Stimulated activated CD4-positive, alpha-beta T cell treated with anti-CD3 and anti-CD28 coated beads, Interleukin-1b, Interleukin-23, amount 100 ng/mL, for 48 hours (primary cell): ENCODE measurements around the gene TMEM45B.
"Not testable (repeated sequence)": the region's sequence is repeated elsewhere in the genome, so short reads cannot be mapped to it uniquely, and the experiment has no call there.

ENCODE experiments used
- DNase-seq: peaks from one replicate; pipeline ENCODE4 v3.0.0-alpha.2; 2020

The TMEM45B gene

DNA sequence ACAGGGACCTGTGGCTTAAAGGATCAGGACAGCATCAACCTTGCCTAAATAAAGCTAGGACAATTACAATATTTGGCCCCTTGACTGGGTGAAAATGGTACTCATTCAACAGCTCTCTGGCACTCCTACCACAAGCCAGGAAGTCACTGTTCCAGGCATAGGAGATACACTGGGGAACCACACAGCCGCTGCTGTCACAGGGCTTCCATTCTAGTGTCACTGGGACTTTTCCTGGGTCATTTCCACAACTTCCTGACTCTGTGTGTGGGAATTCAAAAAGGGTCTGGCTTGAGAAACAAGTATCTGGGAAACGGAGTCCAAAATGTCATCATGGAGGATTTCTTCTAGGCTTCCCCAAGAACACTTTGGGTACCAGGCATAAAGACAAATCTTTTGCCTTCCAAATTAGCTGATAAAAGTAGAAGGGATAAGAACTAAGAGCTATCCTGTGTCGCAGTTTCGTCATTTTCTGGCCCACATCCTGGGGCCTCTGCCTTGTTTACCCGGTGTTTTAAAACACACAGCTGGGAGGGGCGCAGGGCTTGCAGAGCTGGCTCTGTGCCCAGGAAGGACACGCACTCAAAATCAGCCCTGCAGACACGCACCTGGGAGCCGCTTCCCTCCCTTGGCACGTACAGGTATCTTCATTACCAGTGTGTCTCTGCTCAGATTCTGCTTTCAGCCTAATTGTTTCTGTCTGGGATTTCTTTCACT, 38.0 kb downstream of the TMEM45B start:
- peak; percentile 30 for DNase-seq

DNA sequence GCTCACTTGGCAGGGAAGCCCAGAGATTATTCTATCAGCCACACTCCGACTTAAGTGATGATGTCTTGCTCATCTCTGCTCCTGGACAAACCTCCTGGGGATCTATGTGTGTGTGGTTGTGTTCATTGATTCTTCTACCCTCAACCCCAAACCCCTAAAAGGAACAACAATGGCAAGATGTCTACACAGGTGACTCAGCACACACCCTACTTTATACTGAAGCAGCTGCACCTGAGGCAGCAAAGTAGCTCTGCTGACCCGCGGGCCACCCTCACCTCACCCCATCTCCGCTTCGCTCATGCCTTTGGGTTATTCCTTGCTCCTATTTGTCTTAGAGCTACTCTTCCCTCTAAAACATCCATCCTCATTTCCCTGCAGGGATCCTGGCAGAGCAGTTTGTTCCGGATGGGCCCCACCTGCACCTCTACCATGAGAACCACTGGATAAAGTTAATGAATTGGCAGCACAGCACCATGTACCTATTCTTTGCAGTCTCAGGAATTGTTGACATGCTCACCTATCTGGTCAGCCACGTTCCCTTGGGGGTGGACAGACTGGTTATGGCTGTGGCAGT, 38.7 kb downstream of the TMEM45B start:
- no peak for DNase-seq

DNA sequence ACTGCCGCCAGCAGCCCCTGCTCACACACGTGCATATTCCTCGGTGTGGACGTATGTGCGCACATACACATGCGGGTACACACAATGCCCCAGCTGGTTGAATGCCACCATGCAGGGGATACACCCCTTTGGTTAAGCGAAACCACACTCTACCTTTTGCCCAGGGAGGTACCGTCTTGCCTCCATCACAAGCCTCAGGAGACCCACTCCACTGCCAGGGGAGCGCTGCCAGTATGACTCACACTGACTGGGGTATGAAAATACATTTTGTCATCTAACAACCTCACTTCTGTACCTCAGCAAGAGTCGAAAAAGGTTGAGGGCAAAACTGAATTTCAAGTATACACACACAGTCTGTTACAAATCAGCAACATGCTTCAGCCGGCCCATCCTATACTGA, 39.4 kb downstream of the TMEM45B start:
- no peak for DNase-seq

DNA sequence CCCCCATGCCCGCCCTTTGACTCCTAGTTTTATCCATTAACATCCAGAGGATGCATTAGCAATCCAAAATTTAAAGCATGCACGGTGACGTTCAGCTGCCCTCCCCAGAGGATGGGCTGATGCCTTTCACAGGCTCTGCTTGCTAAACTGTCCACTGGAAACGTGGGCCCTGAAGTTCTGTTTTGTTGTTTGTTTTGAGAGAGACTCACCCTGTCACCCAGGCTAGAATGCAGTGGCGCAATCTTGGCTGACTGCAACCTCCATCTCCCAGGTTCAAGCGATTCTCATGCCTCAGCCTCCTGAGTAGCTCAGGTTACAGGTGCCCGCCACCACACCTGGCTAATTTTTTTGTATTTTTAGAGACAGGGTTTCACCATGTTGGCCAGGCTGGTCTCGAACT, 40.4 kb downstream of the TMEM45B start:
- no peak for DNase-seq

DNA sequence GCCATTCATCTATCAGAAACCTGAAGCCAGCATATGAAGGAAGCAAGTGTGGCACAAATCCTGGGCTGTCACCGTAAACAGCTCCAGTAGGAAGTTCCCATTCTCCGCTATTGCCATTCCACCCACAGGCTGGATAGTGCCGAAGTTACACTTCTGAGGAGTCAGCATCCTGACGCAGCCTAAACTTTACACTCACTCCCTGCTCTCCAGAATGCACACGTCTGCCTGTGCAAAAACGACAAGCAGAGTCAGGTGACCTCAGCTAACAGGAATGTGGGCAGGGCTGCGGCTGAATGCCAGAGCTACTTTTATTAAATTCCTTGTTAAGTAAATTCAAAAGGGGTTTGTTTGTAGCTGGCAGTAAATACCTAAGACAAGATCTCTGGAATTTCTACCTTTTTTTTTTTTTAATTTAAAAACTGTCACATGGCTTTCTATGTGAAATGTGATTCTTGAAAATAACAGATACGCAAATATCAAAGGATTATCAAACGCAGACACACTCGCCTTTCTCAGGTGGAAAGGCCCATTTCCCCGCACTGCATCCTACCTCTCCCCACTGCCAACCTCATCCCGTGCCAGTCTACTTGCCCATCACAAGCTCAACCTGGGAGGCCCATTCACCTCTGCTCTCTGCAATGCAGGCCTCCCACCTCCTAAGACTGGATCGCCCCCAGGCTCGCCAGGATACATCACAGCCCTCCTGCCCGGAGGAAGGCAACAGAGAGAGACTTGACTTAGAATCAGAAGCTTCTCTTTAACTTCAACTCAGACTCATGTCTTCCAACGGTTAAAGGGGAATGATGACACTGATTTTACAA, 46.3 kb downstream of the TMEM45B start:
- no peak for DNase-seq

DNA sequence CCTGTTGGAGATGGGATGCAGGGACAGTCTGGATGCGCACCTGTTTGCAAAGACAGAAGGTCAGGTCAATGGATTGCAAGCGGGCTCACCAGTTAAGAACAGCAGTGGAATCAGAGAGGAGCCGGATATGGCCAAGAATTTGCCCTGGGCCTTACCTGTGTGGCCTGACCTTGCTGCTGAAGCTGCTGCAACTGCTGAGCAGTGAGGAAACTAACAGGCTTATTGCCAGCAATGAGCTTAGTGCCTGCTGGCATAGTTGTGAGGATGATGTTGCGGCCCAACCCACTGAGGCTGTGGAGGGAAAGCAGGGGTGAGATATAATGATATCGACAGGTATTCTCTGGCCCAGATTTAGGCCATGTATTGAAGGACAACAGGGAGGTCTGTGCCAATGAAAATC, 49.2 kb downstream of the TMEM45B start:
- no peak for DNase-seq

DNA sequence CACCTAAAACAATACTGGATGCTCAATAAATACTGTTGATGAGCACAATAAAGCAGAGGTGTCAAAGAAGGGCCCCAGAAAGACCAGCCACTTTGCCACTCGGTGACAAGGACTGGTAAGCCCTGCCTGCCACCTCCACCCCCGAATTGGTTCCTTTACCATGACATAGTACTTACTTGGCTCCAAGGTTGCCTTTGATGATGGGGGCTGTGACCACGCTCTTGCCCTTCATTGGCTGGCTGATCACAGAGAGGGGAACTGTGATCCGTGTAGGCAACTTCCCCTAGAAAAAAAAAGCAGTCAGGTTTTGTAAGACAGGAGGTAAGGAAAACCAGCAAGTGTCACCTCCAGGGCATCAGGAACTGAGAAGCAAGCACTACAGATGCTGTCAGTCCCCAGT, 50.1 kb downstream of the TMEM45B start:
- peak; percentile 17 for DNase-seq

DNA sequence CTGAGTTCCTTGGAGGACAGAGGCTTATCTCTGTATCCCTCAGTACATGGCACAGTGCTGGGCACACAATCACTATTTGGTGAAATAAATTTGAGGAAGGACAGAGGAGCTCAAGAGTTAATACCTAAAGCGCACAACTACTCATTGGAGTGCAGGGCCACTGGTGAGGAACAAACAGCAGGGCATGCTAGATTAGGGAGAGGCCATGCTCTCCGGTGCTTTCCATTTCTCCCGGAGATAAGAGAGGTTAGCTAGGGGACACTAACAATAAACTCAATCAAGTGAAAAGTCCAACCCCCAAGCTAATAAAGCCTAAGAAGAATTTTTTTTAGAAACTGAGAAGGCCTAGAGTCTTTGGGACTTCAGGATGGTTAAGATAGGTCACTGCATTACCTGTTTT, 50.7 kb downstream of the TMEM45B start:
- no peak for DNase-seq

DNA sequence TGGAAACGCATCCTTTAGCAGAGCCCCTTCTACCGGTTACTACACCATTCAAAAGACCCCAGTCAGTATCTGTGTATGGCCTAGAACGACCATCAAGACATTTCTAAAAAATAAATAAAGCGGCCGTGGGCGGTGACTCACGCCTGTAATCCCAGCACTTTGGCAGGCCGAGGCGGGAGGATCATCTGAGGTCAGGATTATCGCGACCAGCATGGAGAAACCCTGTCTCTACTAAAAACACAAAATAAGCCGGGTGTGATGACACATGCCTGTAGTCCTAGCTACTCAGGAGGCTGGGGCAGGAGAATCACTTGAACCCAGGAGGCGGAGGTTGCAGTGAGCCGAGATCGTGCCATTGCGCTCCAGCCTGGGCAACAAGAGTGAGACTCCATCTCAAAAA, 53.0 kb downstream of the TMEM45B start:
- DNase-seq = not testable (repeated sequence)

DNA sequence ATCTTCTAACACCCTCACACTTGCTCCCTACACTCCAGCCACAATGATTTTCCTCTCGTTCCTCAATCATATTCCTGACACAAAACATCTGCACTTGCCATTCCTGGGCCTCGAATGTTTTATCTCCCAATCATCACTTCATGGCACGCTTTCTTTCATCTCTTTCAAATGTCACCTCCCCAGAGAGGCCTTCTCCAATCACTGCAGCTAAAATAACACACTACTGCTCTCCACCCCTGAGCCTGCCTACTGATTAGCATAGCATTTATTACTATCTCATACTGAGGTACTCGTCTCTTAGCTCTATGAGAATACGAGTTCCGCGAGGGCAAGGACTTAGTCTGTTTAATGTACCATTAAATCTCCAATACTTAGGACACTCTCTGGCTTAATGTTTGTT, 56.3 kb downstream of the TMEM45B start:
- no peak for DNase-seq

DNA sequence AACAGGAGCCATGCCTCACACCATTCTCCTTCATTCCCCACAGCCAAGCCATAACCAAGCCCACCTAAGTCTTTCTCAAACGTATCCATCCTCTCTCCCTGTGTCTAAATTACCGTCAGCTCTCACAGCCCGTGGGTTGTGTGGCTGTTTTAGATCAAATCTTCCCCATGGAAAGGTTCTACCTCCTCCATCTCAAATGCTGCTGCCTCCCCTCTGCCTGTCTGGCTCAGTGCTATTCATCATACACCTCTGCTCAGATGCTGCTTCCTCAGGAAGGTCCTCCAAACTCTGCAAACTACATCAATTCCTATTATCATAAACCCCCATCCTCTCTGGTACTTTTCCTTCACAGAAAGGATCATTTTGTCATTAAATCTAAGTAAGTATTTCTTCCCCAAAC, 64.7 kb downstream of the TMEM45B start:
- DNase-seq = no peak

DNA sequence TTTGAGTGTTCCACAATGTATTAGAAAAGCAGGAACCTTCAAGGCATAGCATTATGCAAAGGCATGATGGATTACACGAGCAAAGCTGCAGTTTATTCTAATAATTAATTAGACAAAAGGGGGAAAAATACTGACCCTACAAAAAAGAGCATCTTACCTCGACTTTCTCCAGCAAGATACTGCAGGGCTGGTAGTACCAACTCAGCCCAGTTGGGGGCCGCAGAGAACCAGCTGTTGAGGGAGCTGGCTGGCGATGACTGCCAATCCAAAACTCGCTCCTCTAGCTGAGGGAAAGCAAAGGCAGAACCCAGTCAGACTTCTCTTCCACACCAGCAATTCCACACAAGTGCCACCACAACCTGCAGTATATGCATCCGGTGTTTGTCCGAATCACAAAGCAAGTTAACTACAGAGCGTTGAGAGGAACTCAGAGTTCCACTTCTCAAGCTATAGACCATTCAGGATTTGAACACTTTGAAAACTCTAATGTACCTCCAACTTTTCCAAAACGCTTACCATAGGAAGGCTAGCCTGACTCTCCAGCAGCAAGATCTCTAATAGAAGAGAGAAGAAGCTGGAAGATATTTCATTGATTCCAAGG, 66.0 kb downstream of the TMEM45B start:
- DNase-seq = peak; percentile 25

DNA sequence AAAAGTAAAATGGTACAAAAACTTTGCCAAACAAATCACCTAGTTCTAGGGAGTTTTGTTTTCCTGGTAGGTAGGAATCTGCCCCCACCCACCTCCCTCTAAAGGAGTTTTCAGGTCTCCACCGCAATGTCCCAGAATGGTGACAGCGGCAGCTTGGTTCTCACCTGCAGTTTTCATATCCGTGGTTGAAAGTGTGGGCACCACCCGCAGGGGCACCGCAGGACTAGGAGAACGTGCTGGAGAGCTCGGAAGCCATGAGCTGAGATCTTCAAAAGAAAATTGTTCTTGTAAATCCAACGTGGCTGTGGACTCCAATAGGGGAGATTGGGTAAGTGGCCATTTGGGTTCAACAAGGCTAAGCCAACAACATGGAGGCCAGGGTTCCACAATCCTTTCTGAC, 68.9 kb downstream of the TMEM45B start:
- no peak for DNase-seq

DNA sequence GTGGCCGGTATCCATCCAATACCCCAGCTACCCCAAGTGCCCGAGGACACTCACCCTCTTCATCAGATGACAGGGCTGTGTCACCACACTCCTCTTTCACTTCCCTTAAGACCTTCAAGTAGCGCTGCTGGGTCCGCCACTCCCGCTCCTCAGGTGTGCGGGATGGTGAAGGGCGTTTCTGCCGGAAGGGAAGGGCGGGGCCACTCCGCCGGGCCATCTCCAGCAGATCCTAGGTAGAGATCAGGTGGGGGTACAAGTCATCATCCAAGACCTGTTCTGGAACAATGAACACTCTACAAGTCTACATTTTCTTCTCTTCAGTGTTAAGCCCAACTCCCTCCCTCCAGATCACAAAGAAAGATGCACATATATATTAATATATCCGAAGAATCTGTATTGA, 69.7 kb downstream of the TMEM45B start:
- no peak for DNase-seq

DNA sequence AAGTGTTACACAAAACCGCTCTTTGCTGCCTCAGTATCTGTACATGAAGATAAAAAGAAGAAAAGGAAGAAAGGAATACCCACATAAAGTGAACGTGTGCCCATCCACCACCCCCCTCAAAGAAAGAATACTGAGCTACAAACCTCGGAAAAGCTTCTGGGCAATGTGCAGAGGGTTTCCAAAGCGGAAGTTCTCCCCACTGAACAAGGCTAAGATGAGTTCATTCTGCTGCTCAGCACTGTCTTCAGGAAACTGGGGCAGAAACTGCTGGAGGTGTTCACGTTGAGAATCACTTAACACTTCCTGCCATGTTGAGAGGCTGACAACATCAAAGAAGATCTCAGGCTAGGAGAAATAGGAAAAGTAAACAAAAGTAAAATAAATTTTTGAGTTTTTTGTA, 72.8 kb downstream of the TMEM45B start:
- DNase-seq = no peak

DNA sequence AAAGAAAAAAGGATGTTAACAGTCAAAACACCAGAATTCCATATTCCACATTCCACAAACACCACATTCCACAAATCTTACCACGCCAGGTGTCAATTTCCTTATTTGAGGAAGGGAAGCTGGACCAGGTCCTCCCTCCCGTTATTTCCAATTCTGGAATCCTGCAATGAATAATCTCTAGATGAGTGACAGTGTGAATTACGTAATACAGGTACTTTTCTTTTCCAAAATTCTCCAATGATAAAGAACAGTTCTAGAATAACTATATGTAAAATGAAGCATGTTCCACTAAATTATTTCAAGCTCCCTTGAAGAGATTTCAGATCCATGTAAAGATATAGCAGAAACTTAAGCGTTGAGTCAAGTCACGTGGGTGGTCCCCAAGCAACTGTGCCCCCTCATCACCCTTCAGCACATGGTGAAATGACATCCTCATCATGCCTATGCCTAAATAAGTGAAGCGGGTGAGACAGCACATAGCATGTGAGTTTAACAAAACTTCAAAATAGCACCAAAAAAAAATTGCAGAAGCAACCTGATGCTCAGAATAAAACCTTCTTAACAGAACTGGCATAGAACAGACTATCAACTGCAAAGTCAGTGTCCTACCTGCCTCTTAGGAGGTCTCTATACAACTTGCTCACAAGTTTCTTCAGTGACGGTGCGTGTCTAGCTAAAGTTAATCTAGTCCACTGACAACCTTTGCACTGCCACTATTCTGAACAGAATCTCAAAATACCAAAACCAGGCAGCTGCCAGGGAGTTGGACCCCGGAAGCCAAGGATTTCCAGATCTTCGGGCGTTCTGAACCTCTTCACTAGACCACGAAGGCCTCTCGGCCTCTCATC, 78.9 kb downstream of the TMEM45B start:
- DNase-seq = no peak

DNA sequence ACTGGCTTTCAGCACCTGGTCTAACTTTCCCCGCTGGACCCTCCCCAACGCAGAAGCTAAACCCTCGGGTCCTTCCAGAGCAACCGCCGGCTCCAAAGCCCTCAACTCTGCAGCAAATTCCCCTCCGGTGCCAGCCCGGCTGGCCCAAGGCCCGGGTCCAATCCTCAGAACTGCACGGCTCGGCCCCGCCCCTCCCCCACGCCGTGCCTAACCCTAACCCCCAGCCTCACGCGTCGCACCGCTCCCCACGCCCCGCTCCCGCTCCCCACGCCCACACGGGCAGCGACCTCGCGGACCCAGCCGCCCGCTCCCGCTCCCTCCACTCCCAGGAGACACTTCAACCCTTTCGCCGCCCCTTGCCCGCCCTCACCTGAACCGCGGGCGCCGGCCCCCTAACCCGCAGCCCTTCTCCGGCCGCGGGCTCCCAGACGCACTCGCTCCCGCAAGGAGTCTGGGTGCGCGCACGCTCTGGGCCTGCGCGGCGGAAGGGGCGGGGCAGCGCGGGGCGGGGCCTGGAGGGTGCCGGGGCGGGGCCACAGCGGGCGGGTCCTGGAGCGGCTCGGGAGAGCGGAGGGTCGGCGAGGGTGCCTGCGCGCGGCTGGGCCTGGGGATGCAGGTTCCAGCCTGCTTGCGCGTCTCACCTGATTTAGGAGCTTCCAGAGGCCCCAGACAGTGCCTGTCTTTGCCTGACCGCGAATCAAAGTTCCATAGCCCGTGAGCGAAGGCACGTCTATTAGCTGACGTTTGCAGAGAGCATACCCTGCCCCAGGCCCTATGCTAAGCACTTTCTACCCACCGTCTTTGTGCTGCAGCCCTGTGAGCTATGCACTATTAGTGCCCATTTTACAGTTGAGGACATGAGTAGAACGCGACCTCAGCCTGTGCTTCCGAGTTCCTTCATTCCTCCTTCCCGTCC, 79.7 kb downstream of the TMEM45B start, which contains the start of gene NFRKB:
Gene NFRKB (minus strand): TSS at position 453 of the 916 bp plus-strand sequence. CDS start 2,729 bp downstream, outside the sequence.
- peak; percentile 83 for DNase-seq

DNA sequence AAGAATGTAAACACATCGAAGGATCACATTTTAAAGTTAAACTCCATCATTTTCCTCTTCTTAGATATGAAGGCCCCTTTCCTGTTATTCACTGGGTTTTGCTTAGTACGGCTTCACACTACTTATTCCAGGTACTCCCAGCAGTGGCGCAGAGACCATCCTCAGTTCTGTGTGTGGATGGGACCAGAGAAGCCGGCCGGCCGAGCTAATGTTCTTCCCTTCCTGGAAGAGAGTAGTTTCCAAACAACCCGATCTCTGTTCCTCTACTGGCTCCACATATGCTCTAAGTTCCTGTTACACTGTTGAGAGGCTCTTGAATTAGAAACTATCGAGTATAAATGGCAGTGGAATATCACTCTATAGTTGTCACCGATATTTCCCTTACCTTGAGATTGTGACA, 80.4 kb downstream of the TMEM45B start:
- DNase-seq = no peak

DNA sequence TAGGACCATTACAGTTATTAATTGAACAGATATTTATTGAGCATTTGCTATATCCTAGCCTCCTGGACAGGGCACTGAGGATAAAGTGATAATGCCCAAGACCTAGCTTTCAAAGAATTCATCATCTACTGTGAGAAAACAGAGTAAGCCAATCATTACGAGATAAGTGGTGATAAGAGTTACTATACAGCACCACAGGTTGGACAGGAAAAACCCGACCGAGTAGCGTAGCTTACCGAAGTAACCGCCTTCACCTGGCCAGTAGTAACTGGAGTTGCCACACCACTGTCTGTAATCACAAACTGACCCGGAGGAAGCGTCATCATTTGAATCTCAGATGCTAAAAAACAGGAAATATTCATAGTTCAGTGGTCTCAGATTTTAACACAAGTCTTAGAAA, 89.8 kb downstream of the TMEM45B start:
- no peak for DNase-seq
